DMS53 treated with DMSO at 0.1 percent for 48 hours (cell line): ENCODE results near the gene ATP5F1B.
"Not testable (repeated sequence)": the region's sequence is repeated elsewhere in the genome, so short reads cannot be mapped to it uniquely, and the experiment has no call there.

Source experiments
- DNase-seq: peaks from one replicate; lab custom pipeline; 2025; ENCODE audit not compliant: unreplicated experiment; lab: John Stamatoyannopoulos, UW

The ATP5F1B gene

DNA sequence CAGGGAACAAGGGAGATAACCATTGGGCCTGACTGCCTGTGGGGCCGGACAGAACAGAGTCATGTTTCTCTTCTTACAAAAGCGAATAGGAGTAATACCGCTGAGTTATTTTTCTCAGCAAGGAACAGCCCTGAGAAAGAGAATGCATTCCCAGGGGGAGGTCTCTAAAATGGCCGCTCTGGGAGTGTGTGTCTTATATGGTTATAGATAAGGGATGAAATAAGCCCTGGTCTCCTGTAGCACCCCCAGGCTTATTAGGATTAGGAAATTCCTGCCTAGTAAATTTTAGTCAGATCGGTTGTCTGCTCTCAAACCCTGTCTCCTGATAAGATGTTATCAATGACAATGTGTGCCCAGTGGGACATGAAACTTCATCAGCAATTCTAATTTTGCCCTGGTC is 8.0 kb upstream of the ATP5F1B start:
- DNase-seq = not testable (repeated sequence)

DNA sequence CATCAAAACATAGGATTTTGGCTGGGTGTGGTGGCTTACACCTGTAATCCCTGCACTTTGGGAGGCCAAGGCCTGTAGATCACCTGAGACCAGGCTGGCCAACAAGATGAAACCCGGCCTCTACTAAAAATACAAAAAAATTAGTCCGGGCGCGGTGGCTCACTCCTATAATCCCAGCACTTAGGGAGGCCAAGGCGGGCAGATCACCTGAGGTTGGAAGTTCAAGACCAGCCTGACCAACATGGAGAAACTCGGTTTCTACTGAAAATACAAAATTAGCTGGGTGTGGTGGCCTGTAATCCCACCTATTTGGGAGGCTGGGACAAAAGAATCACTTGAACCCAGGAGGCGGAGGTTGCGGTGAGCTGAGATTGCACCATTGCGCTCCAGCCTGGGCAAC is 2.2 kb upstream of the ATP5F1B start:
- DNase-seq = not testable (repeated sequence)

DNA sequence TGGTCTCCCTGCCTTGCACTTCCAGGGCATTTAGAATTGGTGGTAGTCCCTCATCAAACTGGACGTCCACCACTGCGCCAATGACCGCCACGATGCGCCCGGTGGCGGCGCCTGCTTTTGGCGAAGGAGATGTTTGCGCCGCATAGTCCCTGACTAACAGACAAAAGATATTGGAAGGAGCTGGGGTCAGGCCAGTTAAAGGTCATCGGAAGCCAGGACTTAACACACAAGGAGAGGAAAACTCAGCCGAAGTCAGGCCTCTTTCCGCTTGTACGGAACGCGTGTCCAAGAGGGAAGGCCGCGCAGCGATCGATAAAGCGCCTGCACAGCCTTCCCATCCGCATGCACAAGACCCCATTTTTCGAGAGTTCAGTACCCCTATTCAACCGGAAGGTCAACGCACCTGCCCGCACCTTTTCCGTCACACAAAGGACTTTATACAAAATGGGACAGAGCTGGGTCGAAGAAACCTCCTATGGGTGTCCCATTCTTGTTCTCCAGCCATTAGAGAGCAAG is 525 bp downstream of the ATP5F1B start:
- DNase-seq = no peak

DNA sequence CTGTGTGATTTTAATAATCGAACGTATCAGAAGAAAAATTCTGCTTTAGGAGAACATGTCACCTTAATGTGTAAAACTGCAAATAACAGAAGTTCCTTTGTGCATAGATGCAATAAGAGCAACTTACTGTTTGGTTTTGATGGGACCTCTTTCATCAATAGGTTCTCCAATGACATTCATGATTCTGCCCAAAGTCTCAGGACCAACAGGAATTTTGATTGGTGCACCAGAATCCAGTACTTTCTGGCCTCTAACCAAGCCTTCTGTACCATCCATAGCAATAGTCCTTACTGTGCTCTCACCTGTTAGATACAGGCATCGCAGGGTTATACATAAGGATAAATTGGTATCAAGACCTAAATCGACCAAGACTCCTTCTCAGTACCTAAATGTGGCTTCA is 1.1 kb downstream of the ATP5F1B start:
- no peak for DNase-seq

DNA sequence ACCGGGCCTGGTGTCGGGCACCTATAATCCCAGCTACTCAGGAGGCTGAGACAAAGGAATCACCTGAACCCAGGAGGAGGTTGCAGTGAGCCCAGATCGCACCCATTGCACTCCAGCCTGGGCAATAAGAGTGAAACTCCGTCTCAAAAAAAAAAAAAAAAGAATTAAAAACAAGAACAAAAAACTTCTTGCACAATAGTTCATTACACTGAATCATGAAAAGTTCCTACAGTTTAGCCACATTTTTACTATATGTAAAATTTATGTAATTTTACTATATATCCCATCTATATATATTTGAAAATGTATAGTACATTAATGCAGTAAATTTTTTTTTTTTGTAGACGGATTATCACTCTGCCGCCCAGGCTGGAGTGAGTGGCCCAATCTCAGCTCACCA is 4.6 kb downstream of the ATP5F1B start:
- no peak for DNase-seq

DNA sequence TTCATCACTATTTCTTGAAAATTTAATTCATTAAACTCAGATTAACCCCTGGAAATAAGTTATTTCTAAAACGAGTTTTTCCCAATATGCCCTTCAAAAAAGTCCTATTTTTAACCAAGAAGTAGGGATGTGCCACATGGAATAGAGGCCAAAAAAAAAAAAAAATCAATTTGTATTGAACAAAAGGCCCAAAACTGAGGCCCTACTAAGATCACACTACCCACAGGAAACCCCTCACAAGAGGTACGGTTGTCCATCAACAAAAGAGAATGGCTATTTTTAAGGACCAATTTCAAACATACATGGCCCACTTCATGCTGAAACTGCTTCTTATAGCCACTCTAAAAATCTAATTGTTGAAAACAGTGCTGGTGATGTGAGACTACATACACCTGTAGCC is 8.2 kb downstream of the ATP5F1B start:
- DNase-seq = no peak

DNA sequence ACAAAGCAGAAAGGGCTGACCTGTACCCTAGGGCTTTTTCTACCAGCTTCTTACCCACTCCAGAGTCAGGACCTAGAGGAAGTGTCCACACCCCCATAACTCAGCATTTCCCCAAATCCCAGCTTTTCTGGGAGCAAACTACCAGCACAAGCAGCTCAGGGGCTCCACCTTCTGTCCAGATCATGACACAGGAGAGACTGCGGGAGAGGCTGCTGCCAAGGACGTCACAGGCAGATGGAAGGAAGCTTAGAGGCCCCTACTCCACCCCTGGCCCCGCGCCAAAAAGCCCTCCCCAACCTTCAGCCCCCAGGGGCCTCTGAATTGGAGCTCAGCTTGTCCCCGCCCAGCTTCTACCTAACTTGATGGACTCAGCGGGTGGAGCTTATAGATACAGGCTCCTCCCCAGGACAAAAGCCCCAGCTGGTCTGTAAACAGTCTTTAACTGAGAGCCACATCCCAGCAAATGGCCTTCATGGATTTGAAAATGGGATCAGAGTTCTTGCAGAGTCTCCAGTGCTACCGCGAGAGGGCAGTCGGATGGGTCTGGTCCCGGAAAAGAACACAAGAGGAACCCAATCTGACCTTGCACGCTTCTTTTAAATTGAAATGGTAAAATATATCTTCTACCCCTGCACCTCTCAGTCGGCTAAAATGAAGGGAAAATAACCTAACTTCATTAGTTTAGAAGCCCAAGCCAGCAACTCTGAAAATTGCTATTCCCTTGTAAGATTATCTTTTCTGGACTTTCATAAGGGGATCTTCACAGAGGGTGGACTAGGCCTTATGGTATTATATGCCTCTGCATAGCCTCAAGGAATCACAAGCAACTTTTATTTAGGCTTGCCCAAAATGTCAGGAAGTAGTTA is 8.9 kb downstream of the ATP5F1B start:
- DNase-seq = peak; percentile 99

DNA sequence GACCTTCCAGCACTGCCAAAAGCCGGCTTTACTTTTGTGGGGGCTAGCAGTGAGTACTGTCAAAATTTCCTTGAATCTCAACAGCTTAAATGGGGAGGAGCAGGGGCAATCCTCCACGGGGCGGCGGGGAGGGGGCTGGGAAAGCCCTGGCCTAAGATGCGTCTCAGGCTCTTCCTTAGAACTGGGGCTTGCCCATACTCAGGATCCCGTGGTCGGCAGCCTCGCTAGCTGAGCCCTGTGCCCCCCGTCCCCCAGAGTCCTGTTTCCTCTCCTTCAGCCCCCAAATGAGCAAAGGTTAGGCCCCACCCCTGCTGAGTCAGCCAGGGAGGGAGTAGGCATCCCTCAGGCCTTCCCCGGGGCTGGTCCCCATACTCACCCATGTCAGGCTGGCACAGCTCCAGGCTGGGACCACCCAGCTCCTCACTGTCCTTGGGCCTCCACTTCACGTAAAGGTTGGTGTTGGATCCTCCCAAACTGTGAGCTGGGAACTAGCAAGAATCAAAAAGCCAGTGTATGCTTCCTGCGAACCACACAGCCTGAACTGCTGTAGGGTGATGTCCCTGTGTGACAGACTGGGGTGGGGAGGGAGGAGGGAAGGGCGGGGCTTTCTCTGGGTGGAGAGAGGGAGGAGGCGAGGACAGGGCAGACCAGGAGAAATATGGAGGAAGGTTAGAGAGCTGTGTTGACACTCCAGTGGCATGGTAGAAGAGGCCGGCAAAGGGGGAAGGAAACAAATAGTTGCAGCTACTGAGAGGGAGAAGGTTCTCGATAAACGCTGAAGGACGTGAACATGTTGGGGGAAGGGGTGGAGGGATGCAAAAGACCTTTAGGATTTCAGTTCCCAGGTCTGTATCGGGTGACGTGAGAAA is 9.7 kb downstream of the ATP5F1B start:
- peak; percentile 83 for DNase-seq

DNA sequence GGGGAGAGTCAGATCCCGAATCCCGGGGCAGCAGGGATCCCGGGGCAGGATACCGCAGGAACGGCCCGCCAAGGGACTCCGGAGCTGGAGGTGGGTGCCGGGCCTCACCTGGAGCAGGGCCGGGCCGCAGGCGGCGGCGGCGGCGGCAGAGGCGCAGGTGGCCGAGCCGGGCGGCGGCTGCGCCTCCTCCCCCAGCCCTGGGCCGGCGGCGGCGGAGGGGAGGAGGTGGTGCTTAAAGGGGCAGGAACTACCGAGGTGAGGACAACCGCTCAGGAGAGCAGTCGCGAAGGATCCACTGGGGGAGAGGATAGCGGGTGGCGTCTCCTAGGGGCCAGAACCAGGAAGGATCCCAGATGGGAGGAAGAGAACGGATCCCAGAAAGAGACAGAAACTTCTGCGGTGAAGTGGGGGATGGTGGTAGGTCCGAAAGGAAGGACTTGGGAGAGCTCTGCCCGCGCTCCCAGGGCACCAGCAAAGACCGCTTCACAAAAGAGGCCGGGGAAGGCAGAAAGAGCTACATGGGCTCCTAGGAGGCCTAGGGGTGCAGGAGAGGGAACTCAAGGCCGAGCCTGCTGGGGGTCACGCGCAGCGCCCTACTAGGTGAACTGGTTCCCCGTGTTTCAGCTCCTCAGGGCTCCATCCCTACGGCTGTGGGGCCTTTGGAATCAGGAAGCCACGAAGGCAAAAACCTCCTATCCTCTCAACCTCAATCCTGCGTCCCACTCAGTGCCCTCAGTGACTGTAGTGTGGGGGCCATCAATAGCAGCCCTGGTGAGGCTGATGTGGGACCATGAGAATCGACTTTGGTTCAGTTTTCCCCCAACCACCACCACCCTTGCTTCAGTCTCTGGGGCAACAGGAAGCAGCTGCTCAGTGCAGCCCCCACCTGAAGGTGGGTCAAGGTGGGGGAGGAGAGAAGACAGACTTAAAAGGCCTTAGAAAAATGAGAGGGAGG is 10.7 kb downstream of the ATP5F1B start:
- peak; percentile 85 for DNase-seq

DNA sequence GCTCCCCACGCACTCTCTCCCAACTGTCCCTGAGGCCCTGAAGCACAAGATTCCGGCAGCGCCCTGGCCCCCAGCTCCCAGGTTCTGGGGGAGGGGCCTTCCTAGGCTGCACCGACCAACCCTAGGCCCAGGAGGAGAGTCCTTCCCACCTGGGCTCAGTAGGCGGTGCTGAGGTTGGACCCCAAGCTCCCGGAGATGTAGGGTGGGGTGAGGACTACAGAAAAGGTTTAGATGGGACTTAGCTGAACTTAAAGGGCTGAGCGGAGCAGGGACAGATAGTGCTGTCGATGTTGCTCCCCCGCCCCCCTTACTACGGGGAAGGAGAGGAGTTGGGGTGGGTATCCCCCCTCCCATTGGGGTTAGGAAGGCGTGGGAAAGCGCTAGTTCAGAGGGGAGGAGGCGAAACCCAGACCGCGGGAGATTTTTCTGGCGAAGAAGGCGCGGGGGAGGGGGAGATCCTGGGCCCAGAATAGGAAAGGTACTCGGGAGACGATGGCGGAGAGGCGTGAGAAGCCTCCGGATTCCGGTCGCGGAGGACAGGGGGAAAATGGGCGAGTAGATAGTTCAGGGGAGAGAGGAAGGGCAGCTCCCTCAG is 11.4 kb downstream of the ATP5F1B start:
- DNase-seq = no peak

DNA sequence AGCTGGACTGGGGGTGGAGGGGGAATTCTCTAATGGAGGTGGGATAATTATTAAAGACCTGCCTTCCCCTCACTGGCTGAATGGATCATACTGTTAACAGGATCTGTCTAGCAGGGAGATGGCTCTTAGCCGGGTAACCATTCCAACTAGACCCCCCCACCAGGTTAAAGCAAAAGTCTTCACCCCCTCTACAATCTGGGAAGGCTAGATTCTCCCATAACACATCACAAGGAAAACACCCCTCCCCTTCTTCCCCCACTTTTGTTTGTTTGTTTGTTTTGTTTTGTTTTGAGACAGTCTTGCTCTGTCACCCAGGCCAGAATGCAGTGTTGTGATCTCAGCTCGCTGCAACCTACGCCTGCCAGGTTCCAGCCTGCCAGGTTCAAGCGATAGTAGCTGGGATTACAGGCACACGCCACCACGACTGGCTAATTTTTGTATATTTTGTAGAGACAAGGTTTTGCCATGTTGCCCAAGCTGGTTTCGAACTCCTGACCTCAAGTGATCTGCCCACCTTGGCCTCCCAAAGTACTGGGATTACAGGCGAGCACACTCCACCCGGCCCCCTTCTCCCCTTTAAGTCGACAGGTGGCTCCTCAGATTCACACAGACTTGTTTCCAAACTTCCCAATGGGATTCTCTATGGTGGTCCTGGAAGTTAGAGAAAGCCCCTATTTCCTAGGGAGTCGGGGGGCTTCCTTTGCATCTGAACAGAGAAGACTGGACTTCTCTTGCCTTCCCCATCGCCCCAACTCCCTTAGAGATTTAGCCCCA is 12.1 kb downstream of the ATP5F1B start:
- DNase-seq = no peak

DNA sequence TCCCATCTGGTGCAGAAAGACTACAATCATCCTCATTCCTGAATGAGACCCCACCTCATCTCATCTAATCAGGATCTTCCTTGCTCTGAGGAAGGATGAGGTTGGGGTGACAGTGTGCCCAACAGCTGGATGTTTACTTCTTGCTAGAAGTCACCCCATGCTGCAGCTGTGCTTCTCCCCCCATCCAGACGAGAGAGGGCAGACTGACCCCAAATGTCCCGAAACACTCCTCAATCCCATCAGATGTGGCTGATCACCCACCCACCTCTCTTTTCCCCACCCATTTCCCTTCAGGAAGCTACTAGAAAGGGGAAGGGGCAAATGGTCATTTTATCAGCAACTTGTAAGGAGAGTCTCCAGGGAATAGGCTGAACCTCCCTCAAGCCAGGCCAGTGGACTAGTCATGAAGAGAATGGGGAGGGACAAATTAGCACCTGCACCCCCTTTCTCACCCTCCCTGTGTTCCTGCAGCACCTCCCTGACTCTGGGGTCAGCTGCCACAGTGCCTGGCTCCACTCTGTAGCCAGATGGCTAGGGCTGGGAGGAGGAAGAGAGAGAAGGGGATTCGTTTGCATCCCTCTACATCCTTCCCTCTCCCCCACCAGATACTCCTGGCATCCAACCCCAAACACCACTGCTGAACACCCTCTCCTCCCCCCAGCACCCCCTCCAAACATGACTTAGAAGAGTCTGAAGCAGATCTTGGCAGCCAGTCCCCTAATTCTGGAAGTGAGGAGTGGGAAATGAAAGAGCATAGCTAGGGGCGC is 12.9 kb downstream of the ATP5F1B start:
- DNase-seq = no peak

DNA sequence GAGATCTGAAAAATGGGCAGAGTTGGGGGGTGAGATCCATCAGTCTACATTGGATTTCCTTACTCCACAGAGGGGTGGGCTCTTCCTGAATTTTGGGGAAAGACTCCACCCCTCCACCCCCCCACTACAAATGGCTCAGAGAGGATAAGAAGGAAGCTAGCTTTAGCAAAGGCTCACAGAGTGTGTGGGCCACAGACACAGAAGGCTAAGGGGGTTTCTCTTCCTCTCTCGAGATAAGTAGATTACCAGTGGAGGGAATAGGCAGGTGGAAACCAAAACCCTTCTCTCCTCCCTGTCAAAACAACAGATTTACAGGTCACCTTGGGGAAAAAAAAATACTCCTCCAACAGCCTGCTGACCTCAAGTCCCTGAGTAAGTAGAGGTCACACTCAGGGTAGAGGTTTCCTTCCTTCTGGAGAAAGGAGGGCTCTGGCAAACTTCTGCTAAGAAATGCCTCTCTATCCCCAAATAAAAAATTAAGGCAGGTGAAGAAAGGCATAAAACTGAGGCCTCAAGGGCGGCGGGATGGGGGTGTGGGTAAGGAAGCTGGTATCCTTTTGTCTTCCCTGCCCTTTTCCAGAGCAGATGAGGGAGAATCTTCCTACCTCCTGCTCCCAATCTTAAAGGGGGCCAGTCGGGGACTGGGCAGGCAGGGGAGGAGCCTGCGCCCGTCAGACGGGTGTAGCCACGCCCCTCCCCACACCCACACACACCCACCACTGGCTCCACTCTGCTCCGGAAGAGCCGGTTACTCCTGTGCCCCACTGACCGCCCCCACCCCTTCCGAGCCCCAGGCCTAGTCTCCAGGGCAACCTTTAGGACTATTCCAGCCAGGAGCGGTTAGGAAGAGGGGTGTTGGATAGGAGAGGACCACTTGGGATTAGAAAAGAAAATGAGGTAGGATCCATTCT is 13.7 kb downstream of the ATP5F1B start:
- no peak for DNase-seq

DNA sequence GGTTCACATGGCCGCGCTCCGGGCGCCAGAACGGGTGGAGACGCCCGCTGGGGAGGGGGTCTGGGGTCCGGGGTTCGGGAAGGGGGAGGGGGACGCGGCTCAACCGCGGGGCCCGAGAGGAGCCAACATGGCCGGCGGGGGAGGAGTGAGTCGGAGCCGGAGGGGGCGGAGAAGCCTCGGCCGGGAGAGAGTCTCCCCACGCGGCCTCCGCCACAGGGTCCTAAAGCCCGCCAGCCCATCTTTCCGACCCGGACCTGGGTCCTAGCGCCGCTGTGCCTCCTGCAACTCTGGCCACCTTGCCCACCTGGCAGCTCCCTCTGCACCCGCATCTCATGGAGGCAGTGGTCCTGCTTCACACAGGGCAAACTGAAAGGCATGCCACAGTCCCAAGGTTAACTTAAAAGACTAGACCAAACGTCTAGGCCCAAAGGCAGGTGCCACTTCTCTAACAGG is 15.6 kb downstream of the ATP5F1B start, which contains the start of gene BAZ2A:
Gene BAZ2A, minus strand, starts transcription at position 147 of the 453 bp plus-strand sequence. CDS start 12,796 bp downstream, outside the sequence.
- peak; percentile 69 for DNase-seq

DNA sequence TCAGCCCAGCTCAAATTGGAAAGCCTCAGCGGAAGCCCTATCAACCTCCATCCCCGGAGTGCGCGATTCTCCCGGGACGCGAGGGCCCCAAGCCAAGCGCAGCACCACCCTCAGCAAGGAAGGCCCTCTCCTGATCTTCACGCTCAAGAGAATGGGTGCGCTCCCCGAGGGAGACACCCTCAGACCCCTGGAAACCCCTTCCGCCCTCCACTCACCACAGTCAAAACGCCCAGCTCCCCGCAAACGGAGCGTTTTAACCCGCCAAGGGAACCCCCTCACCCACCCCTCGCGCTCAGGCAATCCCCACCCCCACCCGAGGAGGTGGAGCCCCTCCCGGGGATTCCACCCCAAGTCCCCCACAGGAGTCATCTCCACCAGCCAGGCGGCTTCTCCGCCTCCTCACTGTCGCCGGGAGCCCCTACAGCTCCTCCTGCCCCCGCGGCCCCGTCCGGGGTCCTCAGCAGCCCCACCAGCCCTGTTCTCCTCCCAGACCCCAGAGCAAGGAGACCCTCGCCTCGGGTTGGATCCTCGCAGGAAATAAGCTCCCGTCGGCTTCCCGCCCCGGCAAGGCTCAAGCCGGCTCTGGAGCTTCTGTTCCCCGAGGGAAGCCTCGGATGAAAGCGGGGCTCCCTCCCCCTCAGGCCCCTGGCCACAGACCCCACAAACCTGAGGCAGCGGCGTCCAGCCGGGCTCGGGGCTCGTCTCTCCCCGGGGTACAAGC is 16.2 kb downstream of the ATP5F1B start:
- no peak for DNase-seq

DNA sequence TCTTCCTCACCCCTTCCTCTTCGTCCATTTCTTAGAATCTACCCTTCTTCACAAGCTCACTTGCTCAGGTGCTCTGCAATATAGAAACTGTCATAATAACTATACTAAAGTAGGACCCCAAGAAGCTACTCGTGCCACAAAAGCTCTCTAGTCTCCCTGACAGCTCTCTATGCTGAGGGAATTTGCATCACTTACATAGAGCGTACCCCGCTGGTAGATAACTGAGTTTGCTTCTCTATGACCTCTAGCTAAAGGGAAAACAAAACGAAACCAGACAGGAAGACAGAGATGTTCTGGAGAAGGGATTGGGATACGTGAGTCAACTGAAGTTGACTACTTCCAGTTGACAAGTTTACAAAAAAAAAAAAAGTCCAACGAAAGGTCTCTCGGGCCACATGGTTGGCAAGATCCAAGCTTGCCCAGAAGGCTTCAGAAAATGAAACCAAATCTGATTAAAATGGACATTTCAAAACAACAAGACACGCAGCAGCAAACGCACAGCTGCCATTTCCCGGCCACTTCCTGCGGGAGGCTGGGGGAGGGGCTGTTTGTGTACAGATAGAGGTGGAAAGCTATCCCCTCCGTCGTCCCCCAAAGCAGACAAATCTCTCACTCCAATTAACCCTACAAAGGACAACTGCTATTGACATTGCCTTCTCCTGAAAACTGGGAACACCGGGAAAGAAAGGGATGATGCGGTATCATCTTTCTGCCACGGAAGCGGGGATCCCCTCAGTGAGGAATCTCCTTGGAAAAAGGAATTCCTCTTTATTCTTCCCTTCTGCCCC is 16.9 kb downstream of the ATP5F1B start:
- DNase-seq = peak; percentile 28
